HK-2 (cell line): Measurements from ENCODE around the gene UQCC3.
"Not testable (repeated sequence)": the region's sequence is repeated elsewhere in the genome, so short reads cannot be mapped to it uniquely, and the experiment has no call there.

Experiments
- DNase-seq: peaks from one replicate; pipeline ENCODE4 v3.0.0-alpha.2; 2018; ENCODE audit not compliant: unreplicated experiment

The UQCC3 gene

GRCh38 chr11:62703921-62704320, 32.4 kb downstream of the UQCC3 start:
- DNase-seq = not testable (repeated sequence)

GRCh38 chr11:62705413-62705812, 33.9 kb downstream of the UQCC3 start:
- no peak for DNase-seq

GRCh38 chr11:62705880-62706849, 34.7 kb downstream of the UQCC3 start:
- peak; percentile 88 for DNase-seq

GRCh38 chr11:62706850-62707247, 35.4 kb downstream of the UQCC3 start:
- no peak for DNase-seq

- no peak for DNase-seq
Observed at GRCh38 chr11:62707277-62707861, 35.9 kb downstream of the UQCC3 start, which contains the start of the genes BSCL2 and GNG3. BSCL2 (minus strand) TSS chr11:62707424; CDS start chr11:62707195, 229 bp downstream. GNG3 (plus strand) TSS chr11:62707676; CDS start chr11:62708296, 620 bp downstream.

- DNase-seq = no peak
Observed at GRCh38 chr11:62708392-62708791, 36.9 kb downstream of the UQCC3 start.

GRCh38 chr11:62708793-62709192, 37.3 kb downstream of the UQCC3 start:
- DNase-seq = no peak

- no peak for DNase-seq
Observed at GRCh38 chr11:62709247-62710000, 38.0 kb downstream of the UQCC3 start.

GRCh38 chr11:62710001-62710345, 38.5 kb downstream of the UQCC3 start:
- DNase-seq = no peak

GRCh38 chr11:62712276-62712812, 40.9 kb downstream of the UQCC3 start:
- no peak for DNase-seq

GRCh38 chr11:62712861-62713260, 41.4 kb downstream of the UQCC3 start:
- no peak for DNase-seq

GRCh38 chr11:62713343-62713742, 41.9 kb downstream of the UQCC3 start:
- no peak for DNase-seq

GRCh38 chr11:62715150-62716130, 44.0 kb downstream of the UQCC3 start:
- no peak for DNase-seq

- no peak for DNase-seq
Observed at GRCh38 chr11:62716206-62716605, 44.7 kb downstream of the UQCC3 start.

- no peak for DNase-seq
Observed at GRCh38 chr11:62716816-62717215, 45.3 kb downstream of the UQCC3 start.

GRCh38 chr11:62719302-62719978, 48.0 kb downstream of the UQCC3 start:
- DNase-seq = no peak

- no peak for DNase-seq
Observed at GRCh38 chr11:62721994-62722393, 50.5 kb downstream of the UQCC3 start.
